Panc1 (cell line): ENCODE data around the gene PPM1H. TPM values are rescaled to one million over a fixed set of nuclear protein-coding genes. Genes with fewer than 3 reads are reported as not detected.

ENCODE experiments used
- ATAC-seq: fragments of 200-7000 bp; cut with Tn5 transposase; 2 replicates; pipeline ENCODE4 v1.9.1; 2020; ENCODE audit warnings: mild to moderate bottlenecking, moderate library complexity
- BruUV-seq: library from RNA; stranded (reverse); fragments of 400-500 nt; replicated peaks from 2 replicates; lab custom pipeline; 2021; lab: Mats Ljungman, UMichigan
- CTCF ChIA-PET: fragments of 300-600 bp; sonication (Branson Sonifier 250); formaldehyde crosslinking; loops from one replicate; lab custom pipeline; 2022; ENCODE audit warnings: antibody characterized with exemption; lab: Charles Lee
- POLR2A ChIA-PET: fragments of 300-600 bp; sonication (Branson Sonifier 250); formaldehyde crosslinking; loops from one replicate; lab custom pipeline; 2022; ENCODE audit warnings: antibody characterized with exemption; lab: Charles Lee
- DNase-seq: peaks from one replicate; pipeline ENCODE4 v3.0.0-alpha.2; 2010; ENCODE audit warnings: low read depth, low spot score
- H3K27ac ChIP-seq: 2 replicates; pipeline ENCODE4 v1.5.1; 2011; ENCODE audit warnings: mild to moderate bottlenecking, low read length, inconsistent platforms
- H3K27me3 ChIP-seq: fragments of 200-500 bp; sonication (Bioruptor generic); 2 replicates; pipeline ENCODE4 v1.6.0; 2014; ENCODE audit warnings: low read length, inconsistent platforms; ENCODE audit not compliant: control insufficient read depth, insufficient read depth
- H3K36me3 ChIP-seq: fragments of 200-500 bp; sonication (Bioruptor generic); 2 replicates; pipeline ENCODE4 v1.5.1; 2014; ENCODE audit warnings: inconsistent platforms, mild to moderate bottlenecking, low read length, moderate library complexity; ENCODE audit not compliant: control insufficient read depth, insufficient read depth
- H3K4me1 ChIP-seq: 2 replicates; pipeline ENCODE4 v1.5.1; 2011; ENCODE audit warnings: inconsistent platforms, mild to moderate bottlenecking, low read length, moderate library complexity; ENCODE audit not compliant: control insufficient read depth, insufficient read depth
- H3K4me3 ChIP-seq, 2 experiments: 2 replicates each; pipeline ENCODE4 v1.5.1; 2011 to 2012; ENCODE audit warnings: low read depth in 2 of 2, low read length in 2 of 2, mild to moderate bottlenecking in 2 of 2, inconsistent platforms in 1 of 2, moderate library complexity in 1 of 2
- H3K9me3 ChIP-seq: fragments of 200-500 bp; sonication (Bioruptor generic); 2 replicates; pipeline ENCODE4 v1.5.1; 2014; ENCODE audit warnings: low read depth, mild to moderate bottlenecking, inconsistent platforms, low read length, moderate library complexity; ENCODE audit not compliant: control insufficient read depth, insufficient read depth
- CTCF ChIP-seq: fragments of 450-650 bp; IDR thresholded peaks from 2 replicates; pipeline ENCODE4 v1.5.1; 2017; ENCODE audit warnings: mild to moderate bottlenecking
- POLR2AphosphoS5 ChIP-seq: IDR thresholded peaks from 2 replicates; pipeline ENCODE4 v1.6.1; 2012; ENCODE audit warnings: mild to moderate bottlenecking, low read depth, low read length, moderate library complexity
- SIN3A ChIP-seq: IDR thresholded peaks from 2 replicates; pipeline ENCODE4 v1.6.1; 2012; ENCODE audit warnings: low read depth, mild to moderate bottlenecking, low read length, moderate library complexity, borderline replicate concordance; ENCODE audit not compliant: insufficient read depth
- TCF7L2 ChIP-seq: IDR thresholded peaks from 2 replicates; pipeline ENCODE4 v1.6.1; 2011; ENCODE audit warnings: mild to moderate bottlenecking, low read depth, low read length, inconsistent platforms
- in situ Hi-C: cut with HindIII; loops from 2 replicates; pipeline ENCODE4 v1.10.0; 2016; ENCODE audit warnings: low sequenced_read_pairs, low pct_unique_long_range_greater_than_20kb
- intact Hi-C: fragments of 100-400 bp; cut with micrococcal nuclease; formaldehyde crosslinking; loops from one replicate; pipeline ENCODE4 v1.10.0; 2022; ENCODE audit not compliant: unreplicated experiment
- total RNA-seq: library from RNA; stranded (reverse); gene quantifications from one replicate; pipeline ENCODE4 v1.2.1, GENCODE V29; 2021; ENCODE audit not compliant: unreplicated experiment
- TF ChIP-seq, protein P1 (sequence below), 2 experiments: IDR thresholded peaks; 2 replicates each; pipeline ENCODE4 v1.6.1; 2011 to 2012; ENCODE audit warnings: low read depth in 2 of 2, control low read depth in 1 of 2, low read length in 1 of 2, mild to moderate bottlenecking in 1 of 2, moderate library complexity in 1 of 2; ENCODE audit not compliant: insufficient read depth in 1 of 2

Gene PPM1H
- total RNA-seq, 1 experiment from 2014 or later, result 22.9 TPM

DNA sequence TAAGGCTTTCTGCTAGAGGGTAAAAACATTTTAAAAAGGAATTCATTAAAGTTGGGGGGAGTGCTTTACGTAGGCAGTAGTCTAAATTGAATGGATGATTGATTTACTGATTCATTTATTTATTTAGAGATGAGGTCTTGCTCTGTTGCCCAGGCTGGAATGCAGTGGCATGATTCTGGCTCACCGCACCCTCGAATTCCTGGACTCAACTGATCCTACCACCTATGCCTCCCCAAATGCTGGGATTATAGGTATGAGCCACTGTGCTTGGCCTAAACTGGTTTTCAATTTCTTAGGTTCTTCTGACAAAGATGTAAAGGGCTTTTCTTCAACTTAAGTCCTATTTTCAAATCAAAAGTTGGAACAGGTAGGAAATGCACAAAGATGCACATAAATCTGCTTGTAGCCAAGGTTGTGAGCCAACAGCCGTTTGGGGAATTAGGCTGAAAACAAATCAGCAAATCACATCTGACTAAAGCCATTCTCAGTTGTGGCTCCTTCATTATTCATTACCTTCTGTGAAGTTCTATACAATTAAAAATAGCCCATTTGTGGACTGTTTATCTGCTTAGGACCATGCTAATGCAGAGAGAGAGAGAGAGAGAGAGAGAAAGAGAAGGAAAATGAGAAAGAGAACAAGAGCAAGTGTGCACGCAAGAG is 218.0 kb downstream of the PPM1H start:
- POLR2A ChIA-PET, result no interaction called here
- DNase-seq (no peak), ATAC-seq (peak; percentile 78)
- BruUV-seq, result no TSS peak
- CTCF ChIA-PET, result no interaction called here
- intact Hi-C loops, result no loop called here
- peak overlapping the region; percentile 95 for H3K27ac ChIP-seq
- peaks cover 61% of the 10 kb centered on the region for H3K4me1 ChIP-seq
- in situ Hi-C loops, result no loop called here
- no peak overlapping the region for H3K4me3 ChIP-seq
- H3K36me3 ChIP-seq, result no peaks in the 10 kb centered on the region
- TF ChIP-seq SIN3A (no peak), TCF7L2 (no peak), CTCF (no peak), POLR2AphosphoS5 (no peak; the same call in 1 of the 2 replicates)
- TF ChIP-seq, protein P1, sequence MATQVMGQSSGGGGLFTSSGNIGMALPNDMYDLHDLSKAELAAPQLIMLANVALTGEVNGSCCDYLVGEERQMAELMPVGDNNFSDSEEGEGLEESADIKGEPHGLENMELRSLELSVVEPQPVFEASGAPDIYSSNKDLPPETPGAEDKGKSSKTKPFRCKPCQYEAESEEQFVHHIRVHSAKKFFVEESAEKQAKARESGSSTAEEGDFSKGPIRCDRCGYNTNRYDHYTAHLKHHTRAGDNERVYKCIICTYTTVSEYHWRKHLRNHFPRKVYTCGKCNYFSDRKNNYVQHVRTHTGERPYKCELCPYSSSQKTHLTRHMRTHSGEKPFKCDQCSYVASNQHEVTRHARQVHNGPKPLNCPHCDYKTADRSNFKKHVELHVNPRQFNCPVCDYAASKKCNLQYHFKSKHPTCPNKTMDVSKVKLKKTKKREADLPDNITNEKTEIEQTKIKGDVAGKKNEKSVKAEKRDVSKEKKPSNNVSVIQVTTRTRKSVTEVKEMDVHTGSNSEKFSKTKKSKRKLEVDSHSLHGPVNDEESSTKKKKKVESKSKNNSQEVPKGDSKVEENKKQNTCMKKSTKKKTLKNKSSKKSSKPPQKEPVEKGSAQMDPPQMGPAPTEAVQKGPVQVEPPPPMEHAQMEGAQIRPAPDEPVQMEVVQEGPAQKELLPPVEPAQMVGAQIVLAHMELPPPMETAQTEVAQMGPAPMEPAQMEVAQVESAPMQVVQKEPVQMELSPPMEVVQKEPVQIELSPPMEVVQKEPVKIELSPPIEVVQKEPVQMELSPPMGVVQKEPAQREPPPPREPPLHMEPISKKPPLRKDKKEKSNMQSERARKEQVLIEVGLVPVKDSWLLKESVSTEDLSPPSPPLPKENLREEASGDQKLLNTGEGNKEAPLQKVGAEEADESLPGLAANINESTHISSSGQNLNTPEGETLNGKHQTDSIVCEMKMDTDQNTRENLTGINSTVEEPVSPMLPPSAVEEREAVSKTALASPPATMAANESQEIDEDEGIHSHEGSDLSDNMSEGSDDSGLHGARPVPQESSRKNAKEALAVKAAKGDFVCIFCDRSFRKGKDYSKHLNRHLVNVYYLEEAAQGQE (IDR thresholded peaks at IDR 0.05; ENCODE audit: insufficient read depth in 1 of 2, low read depth in 2 of 2, low read length in 1 of 2), result no peak
- no peaks in the 10 kb centered on the region for H3K27me3 ChIP-seq
- no peaks in the 10 kb centered on the region; the same call in 1 of the 2 replicates for H3K9me3 ChIP-seq

DNA sequence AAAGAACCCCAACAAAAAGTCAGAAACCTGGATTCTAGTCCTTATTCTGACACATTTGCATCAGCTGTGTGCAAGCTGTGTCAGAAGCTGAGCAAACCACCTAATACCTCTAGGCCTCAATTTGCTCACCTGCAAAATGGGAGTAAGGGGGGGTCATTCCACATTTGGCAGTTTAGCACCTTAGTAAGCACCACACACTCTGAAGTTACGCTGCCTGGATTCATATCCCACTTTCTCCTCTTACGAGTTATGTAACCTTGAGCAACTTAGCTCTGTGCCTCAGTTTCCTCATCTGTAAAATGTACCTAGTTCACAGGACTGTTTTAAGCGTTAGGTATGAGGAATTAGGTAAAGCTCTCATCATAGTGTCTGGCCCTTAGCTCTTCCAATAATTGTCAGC is 218.9 kb downstream of the PPM1H start:
- TF ChIP-seq CTCF, result no peak
- TF ChIP-seq POLR2AphosphoS5, result no peak
- no peak for TF ChIP-seq TCF7L2
- no peak for TF ChIP-seq SIN3A
- TF ChIP-seq, protein P1 (IDR thresholded peaks at IDR 0.05; ENCODE audit: insufficient read depth in 1 of 2, low read depth in 2 of 2, low read length in 1 of 2), result no peak
- Histone ChIP-seq H3K4me3 (no peak overlapping the region), H3K36me3 (no peaks in the 10 kb centered on the region), H3K27me3 (no peaks in the 10 kb centered on the region), H3K4me1 (peaks cover 65% of the 10 kb centered on the region), H3K9me3 (no peaks in the 10 kb centered on the region), H3K27ac (peak overlapping the region; percentile 84)
- ATAC-seq, result no peak
- intact Hi-C loops (no loop called here), in situ Hi-C loops (no loop called here)
- DNase-seq, result no peak
- CTCF ChIA-PET, result interaction anchor here (0.5 kb wide), 1 partner anchor 116 kb away, joined by 3 read pairs; no protein-coding TSS in a partner anchor
- POLR2A ChIA-PET, result interaction anchor here (0.5 kb wide), 1 partner anchor 113 kb away, joined by 5 read pairs; no protein-coding TSS in a partner anchor
- BruUV-seq, result no TSS peak
